ENCODE data around the gene CNTN5.

Gene CNTN5

GRCh38 chr11:99461913-99462312 is 441.2 kb downstream of the CNTN5 start:
- no peaks in the 10 kb centered on the region for H3K9me3 ChIP-seq (replicated peaks; ENCODE audit: low read length)
- no peaks in the 10 kb centered on the region for H3K4me1 ChIP-seq (ENCODE audit: control insufficient read depth, insufficient read depth, low read length)
- no peak overlapping the region for H3K4me2 ChIP-seq (ENCODE audit: low read length)
- H3K9ac ChIP-seq (ENCODE audit: low read depth, low read length), result no peak overlapping the region
- no peaks in the 10 kb centered on the region for H3K36me3 ChIP-seq (ENCODE audit: insufficient read depth, low read length)
- H3K27me3 ChIP-seq (ENCODE audit: control insufficient read depth, insufficient read depth, low read length), result no peaks in the 10 kb centered on the region
- H3K4me3 ChIP-seq (ENCODE audit: low read length), result no peak overlapping the region

GRCh38 chr11:99464985-99465384 is 444.2 kb downstream of the CNTN5 start:
- Histone ChIP-seq H3K27me3 (ENCODE audit: control insufficient read depth, insufficient read depth, low read length) (no peaks in the 10 kb centered on the region), H3K4me3 (ENCODE audit: low read length) (no peak overlapping the region), H3K4me2 (ENCODE audit: low read length) (no peak overlapping the region), H3K36me3 (ENCODE audit: insufficient read depth, low read length) (no peaks in the 10 kb centered on the region), H3K9ac (ENCODE audit: low read depth, low read length) (no peak overlapping the region), H3K9me3 (replicated peaks; ENCODE audit: low read length) (no peaks in the 10 kb centered on the region), H3K4me1 (ENCODE audit: control insufficient read depth, insufficient read depth, low read length) (no peaks in the 10 kb centered on the region)

GRCh38 chr11:99489581-99489980 is 468.8 kb downstream of the CNTN5 start:
- Histone ChIP-seq H3K4me3 (ENCODE audit: low read length) (no peak overlapping the region), H3K27me3 (ENCODE audit: control insufficient read depth, insufficient read depth, low read length) (no peaks in the 10 kb centered on the region), H3K36me3 (ENCODE audit: insufficient read depth, low read length) (no peaks in the 10 kb centered on the region), H3K9ac (ENCODE audit: low read depth, low read length) (no peak overlapping the region), H3K4me2 (ENCODE audit: low read length) (no peak overlapping the region), H3K4me1 (ENCODE audit: control insufficient read depth, insufficient read depth, low read length) (no peaks in the 10 kb centered on the region), H3K9me3 (replicated peaks; ENCODE audit: low read length) (no peaks in the 10 kb centered on the region)

GRCh38 chr11:99494065-99494464 is 473.3 kb downstream of the CNTN5 start:
- Histone ChIP-seq H3K4me1 (ENCODE audit: control insufficient read depth, insufficient read depth, low read length) (no peaks in the 10 kb centered on the region), H3K4me3 (ENCODE audit: low read length) (no peak overlapping the region), H3K9ac (ENCODE audit: low read depth, low read length) (no peak overlapping the region), H3K9me3 (replicated peaks; ENCODE audit: low read length) (no peaks in the 10 kb centered on the region), H3K27me3 (ENCODE audit: control insufficient read depth, insufficient read depth, low read length) (no peaks in the 10 kb centered on the region), H3K36me3 (ENCODE audit: insufficient read depth, low read length) (no peaks in the 10 kb centered on the region), H3K4me2 (ENCODE audit: low read length) (no peak overlapping the region)

- no peaks in the 10 kb centered on the region for H3K27me3 ChIP-seq (ENCODE audit: control insufficient read depth, insufficient read depth, low read length)
- H3K4me2 ChIP-seq (ENCODE audit: low read length), result no peak overlapping the region
- no peak overlapping the region for H3K4me3 ChIP-seq (ENCODE audit: low read length)
- H3K4me1 ChIP-seq (ENCODE audit: control insufficient read depth, insufficient read depth, low read length), result peaks cover 17% of the 10 kb centered on the region
- H3K9me3 ChIP-seq (replicated peaks; ENCODE audit: low read length), result no peaks in the 10 kb centered on the region
- no peaks in the 10 kb centered on the region for H3K36me3 ChIP-seq (ENCODE audit: insufficient read depth, low read length)
- no peak overlapping the region for H3K9ac ChIP-seq (ENCODE audit: low read depth, low read length)
These were observed 480.9 kb downstream of the CNTN5 start for GRCh38 chr11:99501655-99502054.

GRCh38 chr11:99505316-99505715 is 484.6 kb downstream of the CNTN5 start:
- no peaks in the 10 kb centered on the region for H3K9me3 ChIP-seq (replicated peaks; ENCODE audit: low read length)
- no peaks in the 10 kb centered on the region for H3K36me3 ChIP-seq (ENCODE audit: insufficient read depth, low read length)
- H3K4me3 ChIP-seq (ENCODE audit: low read length), result no peak overlapping the region
- no peaks in the 10 kb centered on the region for H3K27me3 ChIP-seq (ENCODE audit: control insufficient read depth, insufficient read depth, low read length)
- peak overlapping the region; percentile 2 for H3K9ac ChIP-seq (ENCODE audit: low read depth, low read length)
- peak overlapping the region; percentile 24 for H3K4me2 ChIP-seq (ENCODE audit: low read length)
- H3K4me1 ChIP-seq (ENCODE audit: control insufficient read depth, insufficient read depth, low read length), result peaks cover 17% of the 10 kb centered on the region

- Histone ChIP-seq H3K27me3 (ENCODE audit: control insufficient read depth, insufficient read depth, low read length) (no peaks in the 10 kb centered on the region), H3K9ac (ENCODE audit: low read depth, low read length) (peak overlapping the region; percentile 2), H3K4me3 (ENCODE audit: low read length) (no peak overlapping the region), H3K9me3 (replicated peaks; ENCODE audit: low read length) (no peaks in the 10 kb centered on the region), H3K4me1 (ENCODE audit: control insufficient read depth, insufficient read depth, low read length) (peaks cover 17% of the 10 kb centered on the region), H3K4me2 (ENCODE audit: low read length) (peak overlapping the region; percentile 24), H3K36me3 (ENCODE audit: insufficient read depth, low read length) (no peaks in the 10 kb centered on the region)
These were observed 485.1 kb downstream of the CNTN5 start for GRCh38 chr11:99505831-99506230.

GRCh38 chr11:99509863-99510262 is 489.1 kb downstream of the CNTN5 start:
- H3K27me3 ChIP-seq (ENCODE audit: control insufficient read depth, insufficient read depth, low read length), result no peaks in the 10 kb centered on the region
- no peak overlapping the region for H3K4me3 ChIP-seq (ENCODE audit: low read length)
- H3K4me2 ChIP-seq (ENCODE audit: low read length), result no peak overlapping the region
- no peaks in the 10 kb centered on the region for H3K9me3 ChIP-seq (replicated peaks; ENCODE audit: low read length)
- H3K36me3 ChIP-seq (ENCODE audit: insufficient read depth, low read length), result no peaks in the 10 kb centered on the region
- peaks cover 16% of the 10 kb centered on the region for H3K4me1 ChIP-seq (ENCODE audit: control insufficient read depth, insufficient read depth, low read length)
- H3K9ac ChIP-seq (ENCODE audit: low read depth, low read length), result no peak overlapping the region

- H3K4me3 ChIP-seq (ENCODE audit: low read length), result no peak overlapping the region
- H3K27me3 ChIP-seq (ENCODE audit: control insufficient read depth, insufficient read depth, low read length), result no peaks in the 10 kb centered on the region
- H3K9me3 ChIP-seq (replicated peaks; ENCODE audit: low read length), result no peaks in the 10 kb centered on the region
- H3K9ac ChIP-seq (ENCODE audit: low read depth, low read length), result no peak overlapping the region
- no peaks in the 10 kb centered on the region for H3K36me3 ChIP-seq (ENCODE audit: insufficient read depth, low read length)
- no peak overlapping the region for H3K4me2 ChIP-seq (ENCODE audit: low read length)
- H3K4me1 ChIP-seq (ENCODE audit: control insufficient read depth, insufficient read depth, low read length), result no peaks in the 10 kb centered on the region
These were observed 492.6 kb downstream of the CNTN5 start for GRCh38 chr11:99513368-99513767.

GRCh38 chr11:99519095-99519494 is 498.3 kb downstream of the CNTN5 start:
- no peak overlapping the region for H3K9ac ChIP-seq (ENCODE audit: low read depth, low read length)
- no peaks in the 10 kb centered on the region for H3K27me3 ChIP-seq (ENCODE audit: control insufficient read depth, insufficient read depth, low read length)
- H3K4me2 ChIP-seq (ENCODE audit: low read length), result no peak overlapping the region
- H3K9me3 ChIP-seq (replicated peaks; ENCODE audit: low read length), result no peaks in the 10 kb centered on the region
- H3K36me3 ChIP-seq (ENCODE audit: insufficient read depth, low read length), result no peaks in the 10 kb centered on the region
- H3K4me3 ChIP-seq (ENCODE audit: low read length), result no peak overlapping the region
- H3K4me1 ChIP-seq (ENCODE audit: control insufficient read depth, insufficient read depth, low read length), result peaks cover 35% of the 10 kb centered on the region

GRCh38 chr11:99522467-99523173 is 501.9 kb downstream of the CNTN5 start:
- Histone ChIP-seq H3K36me3 (ENCODE audit: insufficient read depth, low read length) (no peaks in the 10 kb centered on the region), H3K4me1 (ENCODE audit: control insufficient read depth, insufficient read depth, low read length) (peaks cover 35% of the 10 kb centered on the region), H3K9ac (ENCODE audit: low read depth, low read length) (peak overlapping the region; percentile 39), H3K9me3 (replicated peaks; ENCODE audit: low read length) (no peaks in the 10 kb centered on the region), H3K4me3 (ENCODE audit: low read length) (peak overlapping the region; percentile 25), H3K4me2 (ENCODE audit: low read length) (peak overlapping the region; percentile 73), H3K27me3 (ENCODE audit: control insufficient read depth, insufficient read depth, low read length) (no peaks in the 10 kb centered on the region)

- Histone ChIP-seq H3K4me3 (ENCODE audit: low read length) (no peak overlapping the region), H3K36me3 (ENCODE audit: insufficient read depth, low read length) (no peaks in the 10 kb centered on the region), H3K4me1 (ENCODE audit: control insufficient read depth, insufficient read depth, low read length) (peaks cover 9% of the 10 kb centered on the region), H3K27me3 (ENCODE audit: control insufficient read depth, insufficient read depth, low read length) (no peaks in the 10 kb centered on the region), H3K4me2 (ENCODE audit: low read length) (no peak overlapping the region), H3K9me3 (replicated peaks; ENCODE audit: low read length) (no peaks in the 10 kb centered on the region), H3K9ac (ENCODE audit: low read depth, low read length) (no peak overlapping the region)
These were observed 510.7 kb downstream of the CNTN5 start for GRCh38 chr11:99531468-99531867.
